Ascending aorta (tissue), 2 donors: Measurements from ENCODE around the gene PPP1R1A. TPM values are rescaled to one million over a fixed set of nuclear protein-coding genes. Genes with fewer than 3 reads are reported as not detected.

ENCODE experiments used
- DNase-seq, 2 donors: peaks; one replicate each; pipeline ENCODE4 v3.0.0-alpha.2; 2019; ENCODE audit warnings: low spot score in 2 of 2
- H3K27ac ChIP-seq, 2 donors: fragments of 200-600 bp; sonication (generic); one replicate each; pipeline ENCODE4 v1.5.1; 2016 to 2017; ENCODE audit warnings: mild to moderate bottlenecking in 1 of 2
- H3K27me3 ChIP-seq: fragments of 200-600 bp; sonication (generic); one replicate; pipeline ENCODE4 v1.5.1; 2017
- H3K36me3 ChIP-seq, 2 donors: fragments of 200-600 bp; sonication (generic); one replicate each; pipeline ENCODE4 v1.5.1; 2016
- H3K4me1 ChIP-seq, 2 donors: fragments of 200-600 bp; sonication (generic); one replicate each; pipeline ENCODE4 v1.5.1; 2016 to 2017; ENCODE audit warnings: mild to moderate bottlenecking in 1 of 2
- H3K4me3 ChIP-seq, 2 donors: fragments of 200-600 bp; sonication (generic); one replicate each; pipeline ENCODE4 v1.5.1; 2016 to 2017; ENCODE audit warnings: mild to moderate bottlenecking in 1 of 2
- H3K9me3 ChIP-seq, 2 donors: fragments of 200-600 bp; sonication (generic); one replicate each; pipeline ENCODE4 v1.5.1; 2016
- CTCF ChIP-seq, 3 experiments: fragments of 200-600 bp in 2 of 3; fragments of 450-650 bp in 1 of 3; sonication (generic) in 2 of 3; IDR thresholded peaks; one replicate each; pipeline ENCODE4 v1.5.1; 2016 to 2019; ENCODE audit warnings: antibody characterized with exemption in 3 of 3, mild to moderate bottlenecking in 1 of 3, moderate library complexity in 1 of 3
- intact Hi-C: fragments of 100-400 bp; cut with DNase I; formaldehyde crosslinking; loops from one replicate; pipeline ENCODE4 v1.15.1; 2023
- total RNA-seq: library from RNA; depleted of rRNA; stranded (reverse); fragments of >200 nt; gene quantifications from one replicate; pipeline ENCODE4 v1.1.0, GENCODE V29; 2016

PPP1R1A gene
- 28.7 TPM for total RNA-seq

- no peaks in the 10 kb centered on the region for H3K9me3 ChIP-seq
- peak within 1 kb of the TSS; percentile 59 to 81 for H3K27ac ChIP-seq
- intact Hi-C loops, result no loop called here
- no peak for DNase-seq
- TF ChIP-seq CTCF (IDR thresholded peaks at IDR 0.05), result no peak
- H3K27me3 ChIP-seq, result no peaks in the 10 kb centered on the region
- peak within 1 kb of the TSS; percentile 73 to 86 for H3K4me3 ChIP-seq
- H3K36me3 ChIP-seq, result no peaks in the 10 kb centered on the region
- peaks cover 4 to 10% of the 10 kb centered on the region in 2 donors for H3K4me1 ChIP-seq
These were observed at the start of gene PPP1R1A for GRCh38 chr12:54588110-54588889. TSS of gene PPP1R1A (minus strand) at chr12:54588659. CDS start at chr12:54588488, 171 bp downstream.

GRCh38 chr12:54634795-54635194 is 46.3 kb upstream of the PPP1R1A start, which contains the start of gene LACRT:
TSS of gene LACRT (minus strand) at chr12:54634895. CDS start at chr12:54634841, 54 bp downstream.
- Histone ChIP-seq H3K9me3 (no peaks in the 10 kb centered on the region), H3K36me3 (no peaks in the 10 kb centered on the region), H3K4me3 (no peak within 1 kb of the TSS), H3K4me1 (no peaks in the 10 kb centered on the region), H3K27me3 (no peaks in the 10 kb centered on the region), H3K27ac (no peak within 1 kb of the TSS)
- TF ChIP-seq CTCF (IDR thresholded peaks at IDR 0.05), result no peak
- intact Hi-C loops, result no loop called here
- no peak for DNase-seq

GRCh38 chr12:54631988-54632728 is 43.7 kb upstream of the PPP1R1A start:
- no peaks in the 10 kb centered on the region for H3K4me1 ChIP-seq
- intact Hi-C loops, result no loop called here
- DNase-seq, result no peak

GRCh38 chr12:54631551-54631950 is 43.1 kb upstream of the PPP1R1A start:
- Histone ChIP-seq H3K27ac (no peak overlapping the region), H3K27me3 (no peaks in the 10 kb centered on the region), H3K9me3 (no peaks in the 10 kb centered on the region), H3K36me3 (no peaks in the 10 kb centered on the region), H3K4me1 (no peaks in the 10 kb centered on the region), H3K4me3 (no peak overlapping the region)
- TF ChIP-seq CTCF (IDR thresholded peaks at IDR 0.05), result no peak
- no peak for DNase-seq
- intact Hi-C loops, result no loop called here

More at GRCh38 chr12:54631988-54632728, 43.7 kb upstream of the PPP1R1A start:
- TF ChIP-seq CTCF (IDR thresholded peaks at IDR 0.05), result no peak
- no peaks in the 10 kb centered on the region for H3K27me3 ChIP-seq
- no peak overlapping the region for H3K4me3 ChIP-seq
- no peaks in the 10 kb centered on the region for H3K9me3 ChIP-seq
- no peaks in the 10 kb centered on the region for H3K36me3 ChIP-seq
- H3K27ac ChIP-seq, result no peak overlapping the region

- Histone ChIP-seq H3K4me1 (no peaks in the 10 kb centered on the region), H3K4me3 (no peak overlapping the region), H3K9me3 (no peaks in the 10 kb centered on the region), H3K36me3 (no peaks in the 10 kb centered on the region), H3K27me3 (peaks cover 3% of the 10 kb centered on the region), H3K27ac (no peak overlapping the region)
- TF ChIP-seq CTCF (IDR thresholded peaks at IDR 0.05), result no peak
- DNase-seq, result no peak
- intact Hi-C loops, result no loop called here
These were observed 41.5 kb upstream of the PPP1R1A start for GRCh38 chr12:54629925-54630324.
